Cardiac fibroblast (primary cell): ENCODE results near the gene GPR155.

Experiments used
- DNase-seq, 2 donors: peaks; one replicate each; pipeline versions ENCODE4 v3.0.0 to v3.0.0-alpha.2; 2010; ENCODE audit warnings: low read depth in 2 of 2
- H3K4me3 ChIP-seq, 2 donors: replicated peaks in 1 of 2; 1 replicate in 1 of 2; 2 replicates in 1 of 2; pipeline ENCODE4 v1.5.1; 2011; ENCODE audit warnings: low read depth in 2 of 2, low read length in 2 of 2, mild to moderate bottlenecking in 2 of 2, moderate library complexity in 1 of 2
- CTCF ChIP-seq: IDR thresholded peaks from one replicate; pipeline ENCODE4 v1.5.1; 2011; ENCODE audit warnings: low read depth, mild to moderate bottlenecking, low read length, inconsistent platforms

Gene GPR155

GRCh38 chr2:174450021-174450816 lies 36.6 kb downstream of the GPR155 start:
- no peak for DNase-seq
- no peak for TF ChIP-seq CTCF
- H3K4me3 ChIP-seq: no peak overlapping the region

DNA sequence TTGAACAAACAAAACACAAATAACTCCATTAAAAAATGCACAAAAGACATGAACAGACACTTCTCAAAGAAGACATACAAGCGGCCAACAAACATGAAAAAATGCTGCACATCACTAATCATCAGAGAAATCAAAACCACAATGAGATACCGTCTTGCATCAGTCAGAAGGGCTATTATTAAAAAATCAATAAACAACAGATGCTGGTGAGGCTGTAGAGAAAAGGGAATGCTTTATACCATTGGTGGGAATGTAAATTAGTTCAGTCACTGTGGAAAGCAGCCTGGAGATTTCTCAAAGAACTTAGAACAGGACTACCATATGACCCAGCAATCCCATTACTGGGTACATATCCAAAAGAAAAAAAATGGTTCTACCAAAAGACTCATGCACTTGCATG lies 37.8 kb downstream of the GPR155 start:
- no peak for TF ChIP-seq CTCF
- H3K4me3 ChIP-seq: no peak overlapping the region
- no peak for DNase-seq

DNA sequence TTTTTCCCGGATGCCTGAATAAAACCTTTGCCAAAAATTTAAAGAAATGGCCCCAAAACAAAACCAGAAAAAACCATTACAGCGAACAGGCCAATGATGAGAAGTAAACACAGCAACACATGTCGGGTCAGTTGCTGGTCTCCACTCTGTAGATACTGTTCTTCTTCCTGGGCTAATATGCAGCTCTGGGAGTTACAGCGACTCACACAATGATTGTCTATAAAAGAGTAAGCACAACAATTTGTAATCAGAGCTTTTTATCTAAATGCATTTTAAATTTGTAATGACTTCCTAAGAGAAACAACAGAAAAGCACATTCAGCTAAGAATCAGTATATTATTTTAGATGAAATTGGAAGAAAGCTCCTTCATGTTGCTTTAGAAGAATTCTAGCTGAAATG lies 40.3 kb downstream of the GPR155 start:
- no peak for DNase-seq
- TF ChIP-seq CTCF: no peak
- no peak overlapping the region for H3K4me3 ChIP-seq

DNA sequence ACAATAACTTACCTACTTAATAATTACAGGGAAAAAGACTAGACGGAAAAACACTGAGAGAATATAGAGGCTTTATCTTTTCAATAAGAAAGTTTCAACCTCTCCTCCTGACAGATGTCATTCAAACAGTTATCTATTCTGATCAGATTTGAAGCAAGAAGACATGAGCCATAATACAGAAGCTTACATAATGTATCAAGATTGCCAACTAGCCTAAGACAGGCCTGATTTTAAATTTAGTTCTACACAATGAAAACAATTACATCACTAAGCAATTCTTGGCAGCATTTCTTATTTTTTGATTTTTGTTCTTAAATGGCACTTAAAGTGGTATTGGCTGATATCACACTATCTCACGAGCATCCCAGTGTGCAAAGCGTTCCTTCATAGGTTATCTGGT lies 41.6 kb downstream of the GPR155 start:
- peak; percentile 11 to 31 for DNase-seq
- H3K4me3 ChIP-seq: no peak overlapping the region
- TF ChIP-seq CTCF: no peak

DNA sequence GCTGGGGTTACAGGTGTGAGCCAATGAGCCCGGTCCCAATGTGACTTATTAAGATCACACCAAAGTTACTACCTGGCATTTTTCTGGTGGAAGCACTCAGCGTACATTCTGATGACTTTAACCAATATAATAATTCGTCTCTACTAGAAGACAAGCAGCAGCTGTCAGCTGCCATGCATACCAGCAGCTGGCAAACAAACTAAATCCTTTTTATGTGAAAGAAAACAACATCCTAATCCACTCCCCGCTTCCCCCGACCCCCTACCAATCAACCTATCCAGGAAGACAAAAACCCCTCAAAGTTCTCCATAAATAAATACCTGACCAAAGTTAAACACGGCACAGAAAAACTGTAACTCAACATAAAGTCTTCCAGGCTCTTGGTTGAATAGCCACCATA lies 42.1 kb downstream of the GPR155 start:
- no peak overlapping the region for H3K4me3 ChIP-seq
- TF ChIP-seq CTCF: no peak
- no peak for DNase-seq

- no peak overlapping the region for H3K4me3 ChIP-seq
- peak; percentile 82 to 84 for DNase-seq
- TF ChIP-seq CTCF: no peak
These were observed 44.0 kb downstream of the GPR155 start for GRCh38 chr2:174442546-174443510.
